Spleen (tissue), 7 donors: Measurements from ENCODE around the gene ZCWPW1.

ENCODE experiments used
- POLR2A ChIP-seq, 3 donors: fragments of 450-650 bp; IDR thresholded peaks; one replicate each; pipeline ENCODE4 v1.5.1; 2017; ENCODE audit warnings: antibody characterized with exemption in 3 of 3, mild to moderate bottlenecking in 1 of 3
- TF ChIP-seq, protein P1 (sequence below), 11 experiments: fragments of 200-600 bp in 7 of 11; fragments of 450-650 bp in 4 of 11; sonication (generic) in 4 of 11; IDR thresholded peaks in 8 of 11; conservative IDR thresholded peaks in 3 of 11; 1 replicate in 7 of 11; 2 replicates in 4 of 11; pipeline versions ENCODE4 v1.4.0 to v1.8.0; 2016 to 2021; ENCODE audit warnings: antibody characterized with exemption in 11 of 11, inconsistent platforms in 4 of 11, mild to moderate bottlenecking in 1 of 11
- donor health status: DM: no; HTN: no; CAD: no; lungs with moderate emphysema.
- donor health status: DM: no; HTN: no; CAD: no.
- donor health status: DM: no; HTN: no; CAD: no.

DNA sequence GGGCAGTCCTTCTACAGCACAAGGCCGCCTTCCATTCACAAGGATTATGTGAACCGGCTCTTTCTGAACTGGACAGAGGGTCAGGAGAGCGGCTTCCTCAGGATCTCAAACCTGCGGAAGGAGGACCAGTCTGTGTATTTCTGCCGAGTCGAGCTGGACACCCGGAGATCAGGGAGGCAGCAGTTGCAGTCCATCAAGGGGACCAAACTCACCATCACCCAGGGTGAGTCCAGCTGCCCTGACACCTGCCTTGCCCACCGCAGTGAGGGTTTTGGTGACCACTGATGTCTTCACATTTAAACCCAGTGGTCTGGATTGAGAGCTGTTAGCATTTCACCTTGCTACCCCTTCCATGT lies 69.7 kb downstream of the ZCWPW1 start:
- no peak for TF ChIP-seq POLR2A (IDR thresholded peaks at IDR 0.05)
- TF ChIP-seq, protein P1, sequence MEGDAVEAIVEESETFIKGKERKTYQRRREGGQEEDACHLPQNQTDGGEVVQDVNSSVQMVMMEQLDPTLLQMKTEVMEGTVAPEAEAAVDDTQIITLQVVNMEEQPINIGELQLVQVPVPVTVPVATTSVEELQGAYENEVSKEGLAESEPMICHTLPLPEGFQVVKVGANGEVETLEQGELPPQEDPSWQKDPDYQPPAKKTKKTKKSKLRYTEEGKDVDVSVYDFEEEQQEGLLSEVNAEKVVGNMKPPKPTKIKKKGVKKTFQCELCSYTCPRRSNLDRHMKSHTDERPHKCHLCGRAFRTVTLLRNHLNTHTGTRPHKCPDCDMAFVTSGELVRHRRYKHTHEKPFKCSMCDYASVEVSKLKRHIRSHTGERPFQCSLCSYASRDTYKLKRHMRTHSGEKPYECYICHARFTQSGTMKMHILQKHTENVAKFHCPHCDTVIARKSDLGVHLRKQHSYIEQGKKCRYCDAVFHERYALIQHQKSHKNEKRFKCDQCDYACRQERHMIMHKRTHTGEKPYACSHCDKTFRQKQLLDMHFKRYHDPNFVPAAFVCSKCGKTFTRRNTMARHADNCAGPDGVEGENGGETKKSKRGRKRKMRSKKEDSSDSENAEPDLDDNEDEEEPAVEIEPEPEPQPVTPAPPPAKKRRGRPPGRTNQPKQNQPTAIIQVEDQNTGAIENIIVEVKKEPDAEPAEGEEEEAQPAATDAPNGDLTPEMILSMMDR (IDR thresholded peaks at IDR 0.05 in 8 of 11, conservative IDR thresholded peaks at IDR 0.05 in 3 of 11): no peak
